Astrocyte (in vitro differentiated cells and primary cell): Measurements from ENCODE around the gene NOCT. TPM values are rescaled to one million over a fixed set of nuclear protein-coding genes. Genes with fewer than 3 reads are reported as not detected.

ENCODE experiments used
- DNase-seq: peaks from one replicate; pipeline ENCODE4 v3.0.0-alpha.2; 2010; ENCODE audit warnings: low read depth
- FAIRE-seq: peaks from 2 replicates; lab custom pipeline; 2011; peaks lifted over from hg19 to GRCh38; lab: Jason Lieb, UNC
- H2AFZ ChIP-seq: 2 replicates; pipeline ENCODE4 v1.6.0; 2012; ENCODE audit warnings: low read depth, low read length, inconsistent platforms
- H3K27ac ChIP-seq: 2 replicates; pipeline ENCODE4 v1.5.1; 2011; ENCODE audit warnings: low read depth, low read length, inconsistent platforms
- H3K27me3 ChIP-seq: 2 replicates; pipeline ENCODE4 v1.6.0; 2011; ENCODE audit warnings: low read length, inconsistent platforms; ENCODE audit not compliant: insufficient read depth
- H3K36me3 ChIP-seq: 2 replicates; pipeline ENCODE4 v1.5.1; 2011; ENCODE audit warnings: low read length, inconsistent platforms; ENCODE audit not compliant: insufficient read depth
- H3K4me1 ChIP-seq: 2 replicates; pipeline ENCODE4 v1.5.1; 2011; ENCODE audit warnings: low read length, inconsistent platforms; ENCODE audit not compliant: insufficient read depth
- H3K4me2 ChIP-seq: 2 replicates; pipeline ENCODE4 v1.6.0; 2012; ENCODE audit warnings: low read length, inconsistent platforms
- H3K4me3 ChIP-seq: 2 replicates; pipeline ENCODE4 v1.5.1; 2011; ENCODE audit warnings: low read depth, mild to moderate bottlenecking, low read length, inconsistent platforms; ENCODE audit not compliant: insufficient read depth
- H3K79me2 ChIP-seq: 2 replicates; pipeline ENCODE4 v1.6.0; 2012; ENCODE audit warnings: mild to moderate bottlenecking, low read length, inconsistent platforms; ENCODE audit not compliant: insufficient read depth
- H3K9ac ChIP-seq: 2 replicates; pipeline ENCODE4 v1.6.0; 2012; ENCODE audit warnings: mild to moderate bottlenecking, low read length, inconsistent platforms
- H3K9me3 ChIP-seq: 2 replicates; pipeline ENCODE4 v1.5.1; 2012; ENCODE audit warnings: low read depth, mild to moderate bottlenecking, low read length, inconsistent platforms; ENCODE audit not compliant: insufficient read depth
- H4K20me1 ChIP-seq: 2 replicates; pipeline ENCODE4 v1.6.0; 2012; ENCODE audit warnings: low read length, inconsistent platforms; ENCODE audit not compliant: insufficient read depth
- H3K27ac Mint-ChIP-seq: one replicate; pipeline ENCODE4 v1.8.0; 2021; ENCODE audit warnings: mild to moderate bottlenecking, mixed read lengths; ENCODE audit not compliant: unreplicated experiment
- H3K27me3 Mint-ChIP-seq: one replicate; pipeline ENCODE4 v1.8.0; 2021; ENCODE audit warnings: low read depth, mixed read lengths; ENCODE audit not compliant: unreplicated experiment
- H3K36me3 Mint-ChIP-seq: one replicate; pipeline ENCODE4 v1.8.0; 2021; ENCODE audit warnings: low read depth, mixed read lengths; ENCODE audit not compliant: unreplicated experiment
- H3K4me1 Mint-ChIP-seq: one replicate; pipeline ENCODE4 v1.8.0; 2021; ENCODE audit warnings: low read depth, mixed read lengths; ENCODE audit not compliant: unreplicated experiment
- H3K4me3 Mint-ChIP-seq: one replicate; pipeline ENCODE4 v1.8.0; 2021; ENCODE audit warnings: mild to moderate bottlenecking, moderate library complexity, mixed read lengths; ENCODE audit not compliant: unreplicated experiment
- H3K9me3 Mint-ChIP-seq: one replicate; pipeline ENCODE4 v1.8.0; 2021; ENCODE audit warnings: mild to moderate bottlenecking, mixed read lengths; ENCODE audit not compliant: unreplicated experiment
- CTCF ChIP-seq: IDR thresholded peaks from 2 replicates; pipeline ENCODE4 v1.5.1; 2011; ENCODE audit warnings: low read depth, mild to moderate bottlenecking, inconsistent platforms, low read length, moderate library complexity; ENCODE audit not compliant: insufficient read depth
- EZH2 ChIP-seq: IDR thresholded peaks from 2 replicates; pipeline ENCODE4 v1.6.1; 2012; ENCODE audit warnings: mild to moderate bottlenecking, low read length, inconsistent platforms; ENCODE audit not compliant: insufficient read depth
- total RNA-seq: library from RNA; stranded (reverse); gene quantifications from 2 replicates; pipeline ENCODE4 v1.2.1, GENCODE V29; 2021

The NOCT gene
- total RNA-seq, 1 donor from 2014 or later = 73.6 TPM

DNA sequence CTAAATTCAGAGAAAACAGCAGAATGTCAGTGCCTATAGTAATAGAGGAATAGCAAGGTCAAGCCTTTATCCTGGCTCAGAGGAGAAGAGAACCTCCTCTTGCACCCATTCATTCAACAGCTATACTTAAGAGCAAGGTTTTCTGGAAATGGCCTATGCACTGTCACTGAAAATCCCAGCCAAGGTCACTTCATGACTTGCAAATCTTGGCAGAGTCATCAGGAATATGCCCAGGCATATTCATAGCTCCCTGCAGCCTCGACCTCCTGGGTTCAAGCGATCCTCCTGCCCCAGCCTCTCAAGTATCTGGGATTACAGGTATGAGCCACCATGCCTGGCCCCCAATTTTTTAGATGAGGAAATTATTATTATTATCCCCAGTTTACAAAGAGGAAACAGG, 35.8 kb upstream of the NOCT start:
- Histone ChIP-seq H2AFZ (no peak overlapping the region), H3K4me2 (no peak overlapping the region), H3K36me3 (no peaks in the 10 kb centered on the region), H3K27me3 (no peaks in the 10 kb centered on the region), H3K4me3 (no peak overlapping the region), H3K4me1 (no peaks in the 10 kb centered on the region), H3K79me2 (no peaks in the 10 kb centered on the region), H3K9ac (no peak overlapping the region), H3K9me3 (no peaks in the 10 kb centered on the region), H3K27ac (no peak overlapping the region), H4K20me1 (no peaks in the 10 kb centered on the region)
- FAIRE-seq (no peak), DNase-seq (no peak)
- H3K4me1 Mint-ChIP-seq = no peaks in the 10 kb centered on the region
- H3K36me3 Mint-ChIP-seq = no peaks in the 10 kb centered on the region
- no peak for TF ChIP-seq CTCF
- no peak for TF ChIP-seq EZH2
- no peaks in the 10 kb centered on the region for H3K9me3 Mint-ChIP-seq
- no peak overlapping the region for H3K27ac Mint-ChIP-seq
- no peaks in the 10 kb centered on the region for H3K27me3 Mint-ChIP-seq
- no peak overlapping the region for H3K4me3 Mint-ChIP-seq

DNA sequence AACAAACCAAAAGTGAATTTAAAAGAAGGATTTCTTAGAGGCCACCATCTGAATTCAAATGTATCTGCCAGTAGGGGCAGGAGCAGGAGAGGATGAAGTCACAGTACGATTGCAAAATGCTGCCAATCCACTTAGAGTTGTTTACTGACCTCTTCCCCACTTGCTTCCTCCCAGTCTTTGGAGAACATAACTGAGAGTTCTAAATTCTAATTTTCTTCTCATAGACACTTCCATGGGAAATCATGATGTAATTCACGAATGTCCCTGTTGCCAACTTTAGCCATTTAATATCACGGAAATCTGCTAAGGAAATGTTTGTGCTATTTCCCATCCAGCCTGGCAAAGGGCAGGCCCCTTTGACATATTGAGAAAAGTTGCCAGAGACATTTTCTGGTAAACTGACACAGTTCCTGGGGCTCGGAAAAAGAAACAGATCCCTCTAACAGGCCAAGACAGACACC, 33.6 kb upstream of the NOCT start:
- TF ChIP-seq CTCF = no peak
- TF ChIP-seq EZH2 = no peak
- H3K9me3 Mint-ChIP-seq = no peaks in the 10 kb centered on the region
- Histone ChIP-seq H3K36me3 (no peaks in the 10 kb centered on the region), H3K27ac (no peak overlapping the region), H3K79me2 (no peaks in the 10 kb centered on the region), H4K20me1 (no peaks in the 10 kb centered on the region), H3K4me3 (no peak overlapping the region), H3K27me3 (no peaks in the 10 kb centered on the region), H3K4me1 (no peaks in the 10 kb centered on the region), H3K4me2 (no peak overlapping the region), H3K9ac (no peak overlapping the region), H3K9me3 (no peaks in the 10 kb centered on the region), H2AFZ (no peak overlapping the region)
- no peak overlapping the region for H3K4me3 Mint-ChIP-seq
- DNase-seq = peak; percentile 13
- FAIRE-seq = no peak
- H3K36me3 Mint-ChIP-seq = no peaks in the 10 kb centered on the region
- no peaks in the 10 kb centered on the region for H3K27me3 Mint-ChIP-seq
- H3K27ac Mint-ChIP-seq = no peak overlapping the region
- H3K4me1 Mint-ChIP-seq = no peaks in the 10 kb centered on the region

DNA sequence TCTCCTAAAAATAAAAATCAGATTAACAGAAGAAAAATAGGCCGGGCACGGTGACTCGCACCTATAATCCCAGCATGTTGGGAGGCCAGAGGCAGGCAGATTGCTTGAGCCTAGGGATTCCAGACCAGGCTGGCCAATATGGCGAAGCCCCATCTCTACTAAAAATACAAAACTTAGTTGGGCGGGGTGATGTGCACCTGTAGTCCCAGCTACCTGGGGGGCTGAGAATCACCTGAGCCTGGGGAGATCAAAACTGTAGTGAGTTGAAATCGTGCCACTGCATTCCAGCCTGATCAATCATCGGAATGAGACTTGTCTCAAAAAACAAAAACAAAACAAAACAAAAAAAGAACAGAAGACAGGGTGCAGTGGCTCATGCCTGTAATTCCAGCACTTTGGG, 32.8 kb upstream of the NOCT start:
- H3K9ac ChIP-seq = no peak overlapping the region
- no peak overlapping the region for H3K27ac Mint-ChIP-seq
- DNase-seq = no peak
- no peaks in the 10 kb centered on the region for H3K36me3 ChIP-seq
- no peaks in the 10 kb centered on the region for H3K9me3 ChIP-seq
- H3K4me1 Mint-ChIP-seq = no peaks in the 10 kb centered on the region
- no peak overlapping the region for H3K4me3 Mint-ChIP-seq
- TF ChIP-seq EZH2 (no peak), CTCF (no peak)
- H4K20me1 ChIP-seq = no peaks in the 10 kb centered on the region
- H2AFZ ChIP-seq = no peak overlapping the region
- no peaks in the 10 kb centered on the region for H3K27me3 Mint-ChIP-seq
- H3K4me3 ChIP-seq = no peak overlapping the region
- H3K27ac ChIP-seq = no peak overlapping the region
- no peaks in the 10 kb centered on the region for H3K4me1 ChIP-seq
- H3K9me3 Mint-ChIP-seq = no peaks in the 10 kb centered on the region
- H3K79me2 ChIP-seq = no peaks in the 10 kb centered on the region
- no peak for FAIRE-seq
- no peaks in the 10 kb centered on the region for H3K27me3 ChIP-seq
- no peaks in the 10 kb centered on the region for H3K36me3 Mint-ChIP-seq
- H3K4me2 ChIP-seq = no peak overlapping the region
